ENCODE results near the gene KRTAP10-1. TPM values are rescaled to one million over a fixed set of nuclear protein-coding genes. Genes with fewer than 3 reads are reported as not detected.

KRTAP10-1 gene
- total RNA-seq, 1 donor from 2014 or later = not detected

GRCh38 chr21:44571844-44572782 is 32.1 kb upstream of the KRTAP10-1 start:
- no peaks in the 10 kb centered on the region for H3K27me3 ChIP-seq (ENCODE audit: control insufficient read depth, insufficient read depth, low read length)
- TF ChIP-seq CTCF (IDR thresholded peaks at IDR 0.05; ENCODE audit: insufficient read depth, low read length, poor library complexity, severe bottlenecking) = no peak
- DNase-seq (ENCODE audit: low read depth) = no peak
- no peaks in the 10 kb centered on the region for H3K36me3 ChIP-seq (ENCODE audit: control insufficient read depth, insufficient read depth, low read length)
- no peak overlapping the region for H3K4me3 ChIP-seq (ENCODE audit: low read depth, low read length)

- no peaks in the 10 kb centered on the region for H3K36me3 ChIP-seq (ENCODE audit: control insufficient read depth, insufficient read depth, low read length)
- H3K4me3 ChIP-seq (ENCODE audit: low read depth, low read length) = no peak overlapping the region
- no peak for DNase-seq (ENCODE audit: low read depth)
- TF ChIP-seq CTCF (IDR thresholded peaks at IDR 0.05; ENCODE audit: insufficient read depth, low read length, poor library complexity, severe bottlenecking) = no peak
- no peaks in the 10 kb centered on the region for H3K27me3 ChIP-seq (ENCODE audit: control insufficient read depth, insufficient read depth, low read length)
Measured at GRCh38 chr21:44571296-44571695, 31.3 kb upstream of the KRTAP10-1 start.

GRCh38 chr21:44569861-44570517 is 30.0 kb upstream of the KRTAP10-1 start:
- H3K4me3 ChIP-seq (ENCODE audit: low read depth, low read length) = no peak overlapping the region
- H3K27me3 ChIP-seq (ENCODE audit: control insufficient read depth, insufficient read depth, low read length) = no peaks in the 10 kb centered on the region
- no peak for DNase-seq (ENCODE audit: low read depth)
- no peaks in the 10 kb centered on the region for H3K36me3 ChIP-seq (ENCODE audit: control insufficient read depth, insufficient read depth, low read length)
- TF ChIP-seq CTCF (IDR thresholded peaks at IDR 0.05; ENCODE audit: insufficient read depth, low read length, poor library complexity, severe bottlenecking) = no peak

- Histone ChIP-seq H3K4me3 (ENCODE audit: low read depth, low read length) (no peak overlapping the region), H3K36me3 (ENCODE audit: control insufficient read depth, insufficient read depth, low read length) (no peaks in the 10 kb centered on the region), H3K27me3 (ENCODE audit: control insufficient read depth, insufficient read depth, low read length) (no peaks in the 10 kb centered on the region)
- no peak for TF ChIP-seq CTCF (IDR thresholded peaks at IDR 0.05; ENCODE audit: insufficient read depth, low read length, poor library complexity, severe bottlenecking)
- no peak for DNase-seq (ENCODE audit: low read depth)
Measured at GRCh38 chr21:44568667-44569556, 28.9 kb upstream of the KRTAP10-1 start.

GRCh38 chr21:44568261-44568660 is 28.3 kb upstream of the KRTAP10-1 start:
- no peak for DNase-seq (ENCODE audit: low read depth)
- no peak for TF ChIP-seq CTCF (IDR thresholded peaks at IDR 0.05; ENCODE audit: insufficient read depth, low read length, poor library complexity, severe bottlenecking)
- no peaks in the 10 kb centered on the region for H3K27me3 ChIP-seq (ENCODE audit: control insufficient read depth, insufficient read depth, low read length)
- no peaks in the 10 kb centered on the region for H3K36me3 ChIP-seq (ENCODE audit: control insufficient read depth, insufficient read depth, low read length)
- H3K4me3 ChIP-seq (ENCODE audit: low read depth, low read length) = no peak overlapping the region
